Right lobe of liver (tissue), 6 donors: ENCODE measurements around the gene GH2. TPM values are rescaled to one million over a fixed set of nuclear protein-coding genes. Genes with fewer than 3 reads are reported as not detected.
"Not testable (repeated sequence)": the region's sequence is repeated elsewhere in the genome, so short reads cannot be mapped to it uniquely, and the experiment has no call there.

Experiments used
- ATAC-seq, 4 donors: fragments of 200-7000 bp; cut with Tn5 transposase; one replicate each; pipeline ENCODE4 v1.9.1; 2020; ENCODE audit warnings: mild to moderate bottlenecking in 4 of 4, moderate library complexity in 4 of 4
- DNase-seq, 3 donors: peaks; one replicate each; pipeline ENCODE4 v3.0.0-alpha.2; 2020
- H3K27ac ChIP-seq, 3 donors: fragments of 200-600 bp; one replicate each; pipeline ENCODE4 v1.8.0; 2022
- H3K27me3 ChIP-seq, 2 donors: fragments of 200-600 bp; one replicate each; pipeline ENCODE4 v1.8.0; 2022
- H3K36me3 ChIP-seq, 4 donors: fragments of 200-600 bp; sonication (generic) in 1 of 4; one replicate each; pipeline versions ENCODE4 v1.5.1 to v1.8.0; 2017 to 2022; ENCODE audit warnings: control low read depth in 1 of 4
- H3K4me1 ChIP-seq, 4 donors: fragments of 200-600 bp; sonication (generic) in 1 of 4; one replicate each; pipeline versions ENCODE4 v1.5.1 to v1.8.0; 2017 to 2022; ENCODE audit warnings: control low read depth in 1 of 4
- H3K4me3 ChIP-seq, 3 donors: fragments of 200-600 bp; one replicate each; pipeline ENCODE4 v1.8.0; 2022
- H3K9me3 ChIP-seq, 4 donors: fragments of 200-600 bp; sonication (generic) in 1 of 4; one replicate each; pipeline versions ENCODE4 v1.5.1 to v1.8.0; 2017 to 2022; ENCODE audit warnings: control low read depth in 1 of 4
- CTCF ChIP-seq, 4 donors: fragments of 200-600 bp in 3 of 4; fragments of 450-650 bp in 1 of 4; IDR thresholded peaks; one replicate each; pipeline versions ENCODE4 v1.5.1 to v1.8.0; 2016 to 2022; ENCODE audit warnings: antibody characterized with exemption in 4 of 4, mild to moderate bottlenecking in 2 of 4
- POLR2A ChIP-seq: fragments of 450-650 bp; IDR thresholded peaks from one replicate; pipeline ENCODE4 v1.6.1; 2017; ENCODE audit warnings: antibody characterized with exemption, mild to moderate bottlenecking
- WGBS: methylation state at CpG from one replicate; pipeline ENCODE4 v1.1.6; 2018; ENCODE audit warnings: low coverage, low lambda C conversion rate; ENCODE audit not compliant: insufficient coverage; ENCODE audit errors: missing lambda C conversion rate; 5-methylcytosine and 5-hydroxymethylcytosine counted together
- intact Hi-C, 2 donors: fragments of 100-400 bp; cut with DNase I; formaldehyde crosslinking; loops; one replicate each; pipeline versions ENCODE4 v1.11.2 to v1.14.1; 2022
- total RNA-seq, 6 experiments: library from RNA; depleted of rRNA in 2 of 6; stranded (reverse); fragments of >200 nt in 2 of 6; fragmentation: NEBNext Ultra II Directional in 3 of 6; extraction: Animal tissue kit (Norgen Biotek cat#: 25700) in 3 of 6; gene quantifications; one replicate each; pipeline versions ENCODE4 v1.1.0 to v1.2.4, GENCODE V29; 2016 to 2023
- donor health status: DM: no; HTN: yes; CAD: no.
- donor health status: DM: no; HTN: no; CAD: no.
- donor health status: DM: no; HTN: no; CAD: no.
- donor health status: DM: no; HTN: yes; CAD: no.
- donor health status: DM: no; HTN: yes; CAD: no.

Gene GH2
- total RNA-seq, 6 experiments from 2014 or later: not detected

- H3K4me3 ChIP-seq: no peak overlapping the region
- TF ChIP-seq CTCF (IDR thresholded peaks at IDR 0.05) (no peak), POLR2A (no peak)
- ATAC-seq: no peak
- WGBS: no CpG with 5 or more reads among the region's 10 CpGs
- no peaks in the 10 kb centered on the region for H3K9me3 ChIP-seq
- H3K27me3 ChIP-seq: no peaks in the 10 kb centered on the region
- DNase-seq: no peak
- no peak overlapping the region for H3K27ac ChIP-seq
- intact Hi-C loops: no loop called here
- no peaks in the 10 kb centered on the region for H3K36me3 ChIP-seq
- H3K4me1 ChIP-seq: no peaks in the 10 kb centered on the region
Observed at GRCh38 chr17:63928172-63928666, 46.5 kb upstream of the GH2 start.

- 0% methylated on average over 1 of the region's 8 CpGs for WGBS
- Histone ChIP-seq H3K9me3 (no peaks in the 10 kb centered on the region), H3K4me1 (no peaks in the 10 kb centered on the region), H3K36me3 (no peaks in the 10 kb centered on the region), H3K4me3 (no peak overlapping the region), H3K27ac (no peak overlapping the region), H3K27me3 (no peaks in the 10 kb centered on the region)
- intact Hi-C loops: no loop called here
- no peak for ATAC-seq
- TF ChIP-seq CTCF (IDR thresholded peaks at IDR 0.05) (no peak), POLR2A (no peak)
- DNase-seq: no peak
Observed at GRCh38 chr17:63927464-63928171, 45.9 kb upstream of the GH2 start.

- ATAC-seq (no peak), DNase-seq (no peak)
- TF ChIP-seq POLR2A: no peak
- no peak for TF ChIP-seq CTCF (IDR thresholded peaks at IDR 0.05)
- 100% methylated on average over 1 of the region's 2 CpGs for WGBS
- Histone ChIP-seq H3K4me1 (no peaks in the 10 kb centered on the region), H3K4me3 (no peak overlapping the region), H3K9me3 (no peaks in the 10 kb centered on the region), H3K36me3 (no peaks in the 10 kb centered on the region), H3K27ac (no peak overlapping the region), H3K27me3 (no peaks in the 10 kb centered on the region)
- intact Hi-C loops: no loop called here
Observed at GRCh38 chr17:63926164-63926563, 44.4 kb upstream of the GH2 start.

GRCh38 chr17:63925615-63926014 is 43.9 kb upstream of the GH2 start:
- H3K4me3 ChIP-seq: no peak overlapping the region
- TF ChIP-seq CTCF (IDR thresholded peaks at IDR 0.05) (no peak), POLR2A (no peak)
- H3K9me3 ChIP-seq: no peaks in the 10 kb centered on the region
- no peak overlapping the region for H3K27ac ChIP-seq
- H3K4me1 ChIP-seq: no peaks in the 10 kb centered on the region
- intact Hi-C loops: no loop called here
- H3K27me3 ChIP-seq: no peaks in the 10 kb centered on the region
- WGBS: 49% methylated on average over 4 of the region's 5 CpGs
- ATAC-seq (no peak), DNase-seq (no peak)
- H3K36me3 ChIP-seq: no peaks in the 10 kb centered on the region

GRCh38 chr17:63922402-63922801 is 40.7 kb upstream of the GH2 start:
- DNase-seq, H3K36me3 ChIP-seq, H3K27me3 ChIP-seq, H3K4me3 ChIP-seq, H3K9me3 ChIP-seq, intact Hi-C loops, H3K4me1 ChIP-seq, ATAC-seq, H3K27ac ChIP-seq: not testable (repeated sequence)
- WGBS: 31% methylated on average over 3 of the region's 9 CpGs

GRCh38 chr17:63920779-63921178 is 39.0 kb upstream of the GH2 start:
- H3K9me3 ChIP-seq, intact Hi-C loops, H3K36me3 ChIP-seq, H3K27ac ChIP-seq, H3K27me3 ChIP-seq, H3K4me1 ChIP-seq, ATAC-seq, H3K4me3 ChIP-seq: not testable (repeated sequence)
- DNase-seq: peak in 1 of 3 donors; percentile 17
- WGBS: 88% methylated on average over 5 of the region's 5 CpGs

- H3K4me1 ChIP-seq, DNase-seq, H3K27ac ChIP-seq, ATAC-seq, H3K9me3 ChIP-seq, intact Hi-C loops, H3K36me3 ChIP-seq, H3K4me3 ChIP-seq, H3K27me3 ChIP-seq: not testable (repeated sequence)
- WGBS: 72% methylated on average over 6 of the region's 6 CpGs
Observed at GRCh38 chr17:63920050-63920449, 38.3 kb upstream of the GH2 start.
